Left renal pelvis (tissue), 4 donors: ENCODE measurements around the gene FRMD3. TPM values are rescaled to one million over a fixed set of nuclear protein-coding genes. Genes with fewer than 3 reads are reported as not detected.

Experiments used
- DNase-seq, 4 donors: peaks; one replicate each; pipeline ENCODE4 v3.0.0-alpha.2; 2013; ENCODE audit warnings: low read depth in 4 of 4, low spot score in 3 of 4
- polyA plus RNA-seq, 4 donors: library from polyadenylated mRNA; unstranded; fragments of 120-200 nt; gene quantifications; one replicate each; pipeline ENCODE4 v1.2.1, GENCODE V29; 2013; ENCODE audit not compliant: insufficient read length in 4 of 4

The FRMD3 gene
- polyA plus RNA-seq, 4 donors: 2.8 to 27.4 (median 20.6) TPM

DNA sequence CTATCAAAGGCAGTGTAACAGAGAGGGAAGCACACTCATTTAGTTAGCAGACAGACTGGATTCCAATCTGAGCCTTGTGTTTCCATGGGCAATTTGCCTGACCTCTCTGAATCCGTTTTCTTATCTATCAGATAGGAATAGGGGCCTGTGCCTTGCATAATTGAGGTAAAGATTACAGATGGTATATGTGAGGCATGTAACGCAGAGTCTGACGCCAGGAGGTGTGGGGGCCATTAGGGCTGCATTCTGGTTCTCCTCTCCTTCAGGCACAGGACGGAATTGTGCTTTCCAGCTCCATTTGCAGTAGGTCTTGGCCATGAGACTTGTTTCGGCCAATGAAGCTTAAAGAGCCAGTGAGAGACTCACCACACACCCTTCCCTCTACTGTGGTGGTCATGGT, 97.6 kb downstream of the FRMD3 start:
- DNase-seq: no peak

DNA sequence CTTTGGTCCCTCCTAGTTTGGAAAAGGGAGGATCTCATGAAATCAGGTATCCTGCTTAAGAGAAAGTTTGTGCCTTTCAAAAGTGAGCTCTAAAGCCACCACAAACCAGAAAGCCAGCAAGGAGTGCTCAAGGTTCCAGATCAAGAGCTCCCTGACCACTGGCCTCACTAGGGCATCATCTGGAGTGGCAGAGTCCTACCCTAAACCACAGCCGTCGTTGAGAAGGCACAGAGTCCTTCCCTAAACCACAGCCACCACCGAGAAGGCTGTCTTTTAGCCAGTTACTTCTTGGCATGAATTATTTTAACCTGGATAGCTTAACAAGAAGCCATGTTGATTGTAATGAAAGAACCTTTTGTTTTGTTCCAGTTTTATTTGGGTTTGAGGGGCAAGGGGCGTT, 102.9 kb downstream of the FRMD3 start:
- no peak for DNase-seq

DNA sequence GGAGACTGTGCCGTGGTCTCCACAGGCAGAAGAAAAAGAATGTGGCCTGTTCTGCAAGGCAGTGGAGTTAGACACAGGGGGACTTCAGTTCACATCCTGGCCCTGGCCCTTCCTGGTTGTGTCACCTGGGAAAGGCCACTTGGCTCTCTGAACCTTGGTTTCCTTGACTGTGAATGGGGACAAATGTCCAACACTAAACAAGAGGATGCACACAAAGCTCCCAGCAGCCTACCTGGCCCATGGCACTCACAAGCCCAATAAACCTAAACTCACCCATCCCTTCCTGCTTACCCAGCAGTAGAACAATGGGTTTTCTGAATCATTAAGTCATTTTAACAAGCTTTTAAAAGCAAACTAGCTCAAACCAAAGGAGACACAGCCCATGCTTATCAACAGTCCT, 103.9 kb downstream of the FRMD3 start:
- no peak for DNase-seq

DNA sequence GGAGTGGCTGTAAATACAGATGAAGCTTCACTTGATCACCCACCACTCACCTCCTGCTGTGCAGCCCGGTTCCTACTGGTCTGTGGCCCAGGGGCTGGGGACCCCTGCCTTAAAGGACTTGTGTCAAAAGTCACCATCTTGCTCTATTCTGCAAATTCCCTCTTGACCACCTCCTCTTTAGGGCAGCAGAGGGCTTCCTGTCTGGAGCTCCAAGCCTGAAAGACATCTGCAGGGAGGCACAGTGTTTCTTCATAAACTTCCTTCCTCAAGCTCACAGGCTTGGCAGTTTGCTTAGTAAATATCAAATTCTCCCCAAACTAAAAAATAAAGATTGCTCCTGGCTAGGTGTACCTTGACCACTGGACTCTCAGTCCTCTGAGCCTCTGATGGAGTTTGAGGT, 104.4 kb downstream of the FRMD3 start:
- no peak for DNase-seq

DNA sequence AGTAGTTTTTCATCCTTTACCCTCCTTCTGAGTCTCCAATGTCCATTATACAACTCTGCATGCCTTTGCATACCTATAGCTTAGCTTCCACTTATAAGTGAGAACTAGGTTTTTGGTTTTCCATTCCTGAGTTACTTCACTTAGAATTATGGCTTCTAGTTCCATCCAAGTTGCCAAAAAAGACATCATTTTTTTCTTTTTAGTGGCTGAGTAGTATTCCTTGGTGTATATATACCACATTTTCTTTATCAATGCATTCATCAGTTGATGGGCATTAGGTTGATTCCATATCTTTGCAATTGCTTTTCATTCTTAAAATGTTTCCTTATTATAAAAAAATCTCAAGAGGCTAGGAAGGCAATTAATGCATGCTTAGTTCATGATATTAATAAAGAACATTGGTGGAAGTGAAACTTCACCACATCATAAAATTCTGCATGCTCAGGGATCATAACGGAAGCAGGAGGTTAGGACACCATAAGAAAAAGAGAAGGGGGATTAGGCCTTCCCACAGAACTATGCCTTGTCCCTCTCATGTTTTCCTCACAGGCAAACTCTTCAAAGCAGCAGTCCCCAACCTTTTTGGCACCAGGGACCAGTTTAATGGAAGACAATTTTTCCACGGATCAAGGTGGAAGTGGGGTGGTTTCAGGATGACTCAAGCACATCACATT, 105.2 kb downstream of the FRMD3 start:
- DNase-seq: no peak

DNA sequence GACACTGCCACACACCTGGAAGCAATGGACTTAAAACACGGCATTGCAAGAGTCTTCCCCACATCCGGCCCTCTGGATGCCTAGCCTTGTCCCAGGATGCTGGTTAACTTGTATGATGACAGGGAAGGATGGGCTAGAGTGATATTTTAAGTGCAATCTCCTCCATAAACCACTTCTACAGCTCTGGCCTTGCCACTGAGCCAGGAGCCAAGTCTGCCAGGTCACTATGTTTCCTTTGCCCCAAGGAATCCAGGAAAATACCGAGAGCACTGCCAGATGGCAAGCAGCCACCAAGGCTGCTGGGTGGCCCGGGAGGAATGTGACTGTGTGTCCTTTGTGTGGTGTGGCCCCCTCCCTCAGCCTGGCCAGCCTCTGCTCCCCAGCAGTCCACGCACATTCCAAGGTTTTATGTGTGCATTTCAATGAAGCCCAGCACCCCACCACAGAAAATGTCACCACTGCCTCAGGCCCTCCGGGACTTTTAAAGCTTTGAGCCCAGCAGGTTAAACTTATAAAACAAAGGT, 106.0 kb downstream of the FRMD3 start:
- DNase-seq: no peak

DNA sequence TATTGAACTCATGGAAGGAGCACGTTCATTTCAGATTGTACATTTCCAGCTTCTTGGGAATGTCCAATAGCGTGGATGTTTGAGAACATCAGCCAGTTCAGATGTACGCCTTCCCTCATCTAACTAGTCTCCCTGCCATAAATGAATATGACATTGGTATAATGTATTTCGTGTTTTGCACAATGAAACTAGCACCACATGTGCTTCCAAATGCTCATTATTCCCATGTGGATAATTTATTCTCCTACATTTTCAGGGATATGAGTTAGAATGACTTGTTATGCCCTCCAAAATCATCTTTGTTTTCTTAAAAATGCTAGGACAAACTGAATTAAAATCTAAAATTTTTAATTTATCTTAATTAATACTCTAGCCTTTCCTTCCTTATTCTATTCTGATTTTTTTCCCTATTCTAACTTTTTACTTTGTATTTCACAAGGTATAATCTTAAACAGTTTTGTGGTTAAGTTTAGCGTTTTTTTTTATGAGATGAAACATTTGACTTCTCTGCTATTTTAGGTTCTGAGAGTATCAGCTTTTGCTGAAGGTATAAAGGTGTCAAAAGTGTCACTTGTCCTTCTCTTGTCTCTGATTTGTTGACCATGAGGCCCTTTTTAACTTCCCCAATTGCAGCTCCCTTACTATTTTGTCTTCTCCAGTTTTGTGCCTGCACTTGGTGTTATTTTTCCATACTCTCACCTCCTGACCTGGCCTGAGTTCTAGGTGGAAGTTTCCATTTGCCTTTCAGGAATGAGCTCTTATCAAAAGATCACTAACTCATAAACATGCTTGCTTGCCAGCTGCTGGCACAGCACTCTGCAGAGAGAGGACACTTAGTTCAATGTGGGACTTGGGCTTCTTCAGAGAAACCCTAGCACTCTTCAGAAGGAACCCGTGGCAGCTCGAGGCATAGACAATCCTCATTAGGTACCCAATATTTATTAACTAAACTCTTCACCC, 106.8 kb downstream of the FRMD3 start:
- no peak for DNase-seq

DNA sequence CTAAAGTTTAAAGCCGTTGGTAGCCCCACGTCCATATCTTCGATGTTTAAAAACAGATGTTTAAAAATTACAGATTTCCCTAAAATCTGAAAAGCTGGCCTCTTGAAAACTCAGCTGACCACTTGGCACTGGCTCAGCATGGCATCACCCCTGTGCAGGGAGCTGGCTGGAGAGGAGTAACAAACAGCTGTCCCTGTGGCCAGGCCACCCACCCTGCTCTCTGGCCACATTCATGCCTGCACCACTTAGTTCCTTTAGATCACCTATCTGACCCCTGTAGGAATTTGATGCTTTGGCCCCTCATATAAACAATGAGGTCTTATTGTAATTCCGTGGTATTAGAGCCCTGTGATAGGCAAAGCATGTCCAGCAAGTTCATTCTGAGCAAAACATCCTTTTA, 107.5 kb downstream of the FRMD3 start:
- DNase-seq: no peak

DNA sequence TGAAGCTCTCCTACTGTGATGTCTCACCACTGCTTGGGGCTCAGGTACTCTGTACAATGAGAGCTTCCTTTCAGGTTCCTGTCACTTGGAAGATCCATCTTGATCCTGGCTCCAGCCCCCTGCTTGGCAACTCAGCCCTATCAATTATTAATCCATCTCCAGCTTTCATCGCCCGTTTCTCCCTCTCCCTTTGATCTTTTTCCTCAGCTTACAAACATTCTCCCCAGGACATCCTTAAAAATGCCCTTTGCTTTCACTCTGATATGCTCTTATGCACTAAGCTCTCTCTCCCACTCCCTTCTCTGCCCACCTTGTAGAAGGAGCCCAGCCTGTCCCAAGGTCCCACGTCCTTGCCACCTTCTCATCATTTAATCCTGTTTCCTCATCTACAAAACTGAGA, 109.0 kb downstream of the FRMD3 start:
- no peak for DNase-seq

DNA sequence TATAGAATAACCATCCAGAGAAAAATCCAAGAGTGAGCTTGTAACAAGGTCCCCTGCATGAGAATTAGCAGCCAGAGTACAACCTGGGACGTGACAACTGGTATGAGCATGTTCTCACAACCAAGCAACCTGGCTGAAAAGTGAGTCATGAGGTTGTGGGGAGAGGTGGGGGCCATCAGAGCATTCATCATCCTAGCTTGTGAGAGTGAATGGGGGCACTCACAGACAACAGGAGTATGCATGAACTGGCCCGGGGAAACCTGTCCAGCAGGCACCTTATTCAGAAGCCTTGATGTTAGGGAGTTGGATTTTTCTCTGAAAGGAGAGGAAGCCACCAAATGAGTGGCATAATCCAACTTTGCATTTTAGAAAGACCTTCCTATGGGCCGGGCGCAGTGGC, 113.0 kb downstream of the FRMD3 start:
- no peak for DNase-seq

DNA sequence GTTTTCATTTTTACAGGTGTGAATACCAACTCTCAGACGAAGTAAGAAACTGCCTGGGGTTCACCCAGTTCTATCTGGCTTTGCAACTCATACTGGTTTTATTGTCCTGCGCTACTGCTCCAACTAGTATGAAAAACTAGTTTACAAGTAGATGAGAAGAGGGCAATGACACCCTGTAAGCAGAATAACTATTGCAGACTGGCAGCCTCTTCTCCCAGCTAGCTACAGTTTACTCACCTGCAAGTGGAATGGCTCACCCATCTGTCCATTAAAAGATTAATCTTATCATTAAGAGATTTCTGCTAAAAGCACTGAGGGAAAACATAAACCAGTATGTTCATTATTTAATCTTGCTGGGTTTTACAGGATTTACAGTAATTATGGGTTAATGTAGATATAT, 113.4 kb downstream of the FRMD3 start:
- no peak for DNase-seq

DNA sequence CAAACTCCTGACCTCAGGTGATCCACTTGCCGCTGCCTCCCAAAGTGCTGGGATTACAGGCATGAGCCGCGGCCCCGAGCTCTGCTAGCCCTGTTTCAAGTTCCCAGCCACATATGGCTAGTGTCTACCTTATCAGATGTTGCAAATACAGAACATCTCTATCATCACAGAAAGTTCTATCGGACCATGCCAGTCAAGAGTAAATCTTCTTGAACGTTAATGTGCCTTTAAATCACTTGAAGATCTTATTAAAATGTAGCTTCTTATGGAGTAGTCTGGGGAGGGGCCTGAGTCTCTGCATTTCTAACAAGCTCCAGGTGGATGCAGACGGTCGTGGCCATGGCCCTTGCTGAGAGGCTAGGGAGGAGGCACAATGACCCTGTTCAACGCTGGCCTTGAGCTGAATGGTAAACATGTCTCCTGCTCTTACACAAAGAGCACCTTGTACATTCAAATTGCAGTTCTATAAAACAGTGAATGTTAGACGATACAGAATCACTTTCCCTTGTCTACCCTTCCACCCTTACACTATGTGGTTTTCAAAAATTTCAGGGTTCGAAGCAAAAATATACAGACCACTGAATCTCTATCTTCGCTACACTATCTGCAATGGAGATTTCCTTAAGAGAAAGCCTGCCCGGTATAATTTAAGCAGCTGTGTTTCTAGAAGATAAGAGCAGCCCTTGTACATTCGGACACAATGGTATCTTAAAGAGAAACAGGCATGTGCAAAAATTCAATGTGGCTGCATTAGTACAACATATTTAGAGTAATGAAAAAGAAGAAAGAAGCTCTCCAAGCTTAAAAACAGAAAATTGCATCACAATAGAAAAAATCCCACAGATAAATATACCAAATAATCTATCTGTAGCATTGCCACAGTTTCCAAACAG, 114.1 kb downstream of the FRMD3 start:
- DNase-seq: no peak

DNA sequence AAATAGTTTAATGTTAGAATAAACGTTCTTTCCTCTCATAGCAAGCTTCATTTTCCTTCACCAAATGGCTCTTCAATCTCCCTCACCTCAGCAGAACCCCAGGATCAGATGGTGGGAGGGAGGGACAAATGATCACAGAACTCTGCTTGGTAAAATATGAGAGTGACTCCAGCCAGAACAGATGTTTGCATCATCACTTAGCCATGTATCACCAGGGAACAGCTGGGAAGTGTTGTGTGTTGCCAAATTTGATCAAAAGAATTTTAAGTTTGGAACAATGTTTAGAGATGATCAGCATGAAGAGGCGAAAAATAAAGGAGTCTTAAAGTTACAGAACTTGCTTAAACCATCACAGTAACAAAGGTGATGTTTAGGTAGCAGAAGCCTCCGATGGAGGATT, 115.7 kb downstream of the FRMD3 start:
- no peak for DNase-seq

DNA sequence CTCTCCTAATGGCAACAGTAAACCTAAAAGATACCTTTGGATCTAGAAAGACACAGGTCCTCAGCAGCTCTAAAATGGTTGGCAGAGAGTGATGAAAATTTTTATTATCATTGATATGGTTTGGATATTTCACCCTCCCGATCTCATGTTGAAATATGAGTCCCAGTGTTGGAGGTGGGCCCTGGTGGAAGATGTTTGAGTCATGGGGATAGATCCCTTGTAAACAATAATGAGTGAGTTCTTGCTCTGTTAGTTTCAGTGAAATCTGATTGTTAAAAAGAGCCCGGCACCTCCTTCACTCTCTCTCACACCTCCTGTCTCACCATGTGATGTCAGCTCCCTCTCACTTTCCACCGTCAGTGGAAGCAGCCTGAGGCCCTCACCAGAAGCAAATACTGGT, 117.7 kb downstream of the FRMD3 start:
- no peak for DNase-seq

DNA sequence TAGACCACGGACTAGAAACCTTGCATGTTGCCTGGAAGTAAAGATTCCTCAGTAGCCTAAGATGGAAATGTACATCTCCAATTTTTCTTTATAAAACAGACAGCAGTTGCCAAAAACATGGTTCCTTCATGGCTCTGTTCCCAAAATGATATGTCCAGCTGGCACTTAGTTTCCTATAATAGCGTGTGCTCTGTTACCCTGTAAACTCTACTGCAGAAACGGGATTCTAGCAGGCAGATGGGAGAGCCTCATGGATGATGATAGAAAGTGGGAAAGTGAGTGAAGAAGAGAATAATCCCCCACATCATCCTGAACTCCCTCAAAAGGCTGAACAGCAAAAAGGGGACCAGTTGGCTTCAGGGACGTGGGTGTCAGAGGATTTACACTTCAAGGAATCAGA, 118.2 kb downstream of the FRMD3 start:
- no peak for DNase-seq

DNA sequence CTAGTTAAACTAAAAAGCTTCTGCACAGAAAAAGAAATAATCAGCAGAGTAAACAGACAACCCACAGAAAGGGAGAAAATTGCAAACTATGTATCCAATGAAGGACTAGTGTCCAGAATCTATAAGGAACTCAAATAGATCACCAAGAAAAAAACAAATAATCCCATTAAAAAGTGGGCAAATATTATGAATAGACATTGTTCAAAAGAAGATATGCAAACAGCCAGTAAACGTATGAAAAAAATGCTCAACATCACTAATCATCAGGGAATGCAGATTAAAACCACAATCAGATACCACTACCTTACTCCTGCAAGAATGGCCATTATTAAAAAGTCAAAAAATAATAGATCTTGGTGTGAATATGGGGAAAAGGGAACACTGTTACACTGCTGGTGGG, 119.9 kb downstream of the FRMD3 start:
- DNase-seq: no peak

DNA sequence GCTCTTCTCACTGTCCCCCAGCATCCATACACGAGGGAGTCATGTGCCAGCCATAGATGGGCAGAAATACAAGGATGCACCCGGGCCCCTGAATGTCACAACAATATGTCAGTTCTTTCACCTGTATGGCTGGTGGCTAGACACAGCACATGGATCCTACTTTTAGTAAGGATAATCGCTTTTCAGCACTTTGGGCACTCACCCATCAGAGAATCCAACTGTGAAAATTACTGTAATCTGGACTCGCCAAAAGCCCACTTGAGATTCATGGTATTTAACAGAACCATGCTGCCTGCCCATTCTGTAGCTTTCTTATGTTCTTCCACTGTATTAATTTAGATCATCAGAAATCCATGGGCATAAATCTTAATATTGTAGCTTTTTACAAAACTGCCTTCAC, 124.8 kb downstream of the FRMD3 start:
- DNase-seq: no peak

DNA sequence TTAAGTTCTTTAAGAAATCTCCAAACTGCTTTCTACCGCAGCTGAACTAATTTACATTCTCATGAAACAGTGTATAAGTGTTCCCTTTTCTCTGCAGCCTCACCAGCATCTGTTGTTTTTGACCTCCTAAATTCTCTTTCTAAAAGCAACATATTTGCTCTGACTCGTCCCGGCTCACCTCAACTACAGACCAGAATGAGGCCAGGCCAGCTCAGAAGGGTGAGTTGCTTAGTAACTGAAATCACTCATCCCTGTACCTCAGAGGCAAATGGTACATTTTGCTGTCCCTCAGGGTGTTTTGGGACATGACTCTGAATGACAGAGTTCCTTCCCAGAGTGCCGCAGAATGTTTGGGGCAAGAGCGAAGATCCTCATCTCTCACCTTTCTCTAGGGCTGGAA, 127.5 kb downstream of the FRMD3 start:
- DNase-seq: no peak

DNA sequence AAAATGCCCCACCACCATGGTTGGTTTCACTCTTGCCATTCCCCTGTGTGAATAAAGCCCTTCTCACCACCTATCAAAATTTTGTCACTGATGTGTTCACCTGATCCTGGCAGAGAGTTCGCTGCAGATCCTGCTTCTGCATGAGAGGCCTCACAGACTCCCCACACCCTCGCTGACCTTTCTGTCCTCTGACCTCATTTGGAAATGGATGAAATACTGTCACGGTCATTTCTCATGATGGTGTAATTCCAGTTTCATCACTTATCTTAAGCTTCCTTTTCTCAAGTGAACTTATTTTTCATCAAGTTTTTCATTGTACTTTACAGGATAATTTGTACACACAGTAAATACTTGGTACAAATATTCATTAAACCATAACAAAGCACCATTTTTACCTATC, 131.3 kb downstream of the FRMD3 start:
- DNase-seq: no peak

DNA sequence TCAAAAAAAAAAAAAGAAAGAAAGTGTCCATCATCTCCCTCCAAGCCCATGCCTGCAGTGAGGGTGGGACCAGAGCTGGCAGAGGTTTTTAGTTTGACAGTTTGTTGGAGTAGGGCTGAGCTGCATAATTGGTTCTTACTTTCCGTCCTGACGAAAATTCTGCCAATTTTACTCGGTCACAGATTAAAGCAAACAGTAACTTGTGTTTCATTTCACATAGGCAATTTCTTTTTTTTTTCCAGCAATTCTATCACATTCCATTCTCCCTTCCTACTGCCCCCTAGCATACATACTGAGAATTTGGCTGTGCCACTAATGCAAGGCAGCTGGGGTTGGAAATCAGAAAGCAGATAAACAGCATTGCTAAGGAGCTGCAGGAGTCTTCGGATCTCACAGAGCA, 132.4 kb downstream of the FRMD3 start:
- DNase-seq: no peak
